ENCODE data around the gene NCK2.

Gene NCK2

DNA sequence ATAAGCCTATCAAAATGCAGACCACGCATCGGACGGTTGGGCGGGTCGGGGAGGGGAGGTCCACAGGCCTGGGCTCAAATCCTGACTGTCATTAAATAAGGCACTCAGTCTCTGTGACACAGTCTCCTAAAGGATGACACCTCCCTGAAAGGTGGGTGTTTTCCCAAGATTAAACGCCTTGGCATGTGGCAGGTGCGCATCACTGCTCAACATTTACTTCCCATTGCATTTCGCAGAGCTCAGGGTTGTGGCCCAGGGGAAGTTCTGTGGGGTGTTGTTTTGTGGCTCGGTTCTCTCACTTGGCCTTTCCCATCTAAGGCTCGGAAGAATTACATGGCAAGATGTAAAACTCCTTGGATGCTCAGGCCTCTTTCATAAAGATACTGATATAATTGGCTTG, 107.4 kb downstream of the NCK2 start:
- DNase-seq (ENCODE audit: low spot score), result no peak

- no peak for DNase-seq (ENCODE audit: low spot score)
Observed at GRCh38 chr2:105853354-105854088, 108.8 kb downstream of the NCK2 start.

DNA sequence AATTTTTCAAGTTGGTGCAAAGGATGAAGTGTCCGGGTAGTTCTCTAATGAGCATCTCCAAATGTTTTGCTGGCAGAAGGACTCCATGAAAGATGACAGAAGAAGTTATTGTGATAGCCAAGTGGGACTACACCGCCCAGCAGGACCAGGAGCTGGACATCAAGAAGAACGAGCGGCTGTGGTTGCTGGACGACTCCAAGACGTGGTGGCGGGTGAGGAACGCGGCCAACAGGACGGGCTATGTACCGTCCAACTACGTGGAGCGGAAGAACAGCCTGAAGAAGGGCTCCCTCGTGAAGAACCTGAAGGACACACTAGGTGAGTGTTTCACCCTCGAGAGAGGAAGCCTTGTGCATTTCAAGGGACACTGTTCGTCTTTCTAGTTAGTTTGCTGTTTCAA, 110.3 kb downstream of the NCK2 start:
- DNase-seq (ENCODE audit: low spot score), result no peak

DNA sequence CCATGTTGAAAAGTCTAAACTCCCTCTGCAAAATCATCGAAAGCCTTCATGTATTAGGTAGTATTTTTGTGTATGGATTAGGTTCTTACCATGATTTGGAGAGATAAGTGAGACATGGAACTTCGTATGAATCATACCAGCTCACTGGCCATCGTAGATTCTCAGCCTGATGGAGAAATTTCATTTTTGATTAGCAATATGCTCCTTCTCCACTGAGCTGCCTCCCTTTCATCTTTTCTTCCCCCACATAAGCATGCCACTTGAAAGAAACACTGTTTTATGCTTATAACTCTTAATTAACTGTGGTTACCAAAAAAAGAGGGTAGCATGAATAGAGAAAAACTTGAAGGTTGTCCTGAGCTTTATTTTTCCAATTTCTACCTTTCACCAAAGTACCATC, 111.9 kb downstream of the NCK2 start:
- no peak for DNase-seq (ENCODE audit: low spot score)

DNA sequence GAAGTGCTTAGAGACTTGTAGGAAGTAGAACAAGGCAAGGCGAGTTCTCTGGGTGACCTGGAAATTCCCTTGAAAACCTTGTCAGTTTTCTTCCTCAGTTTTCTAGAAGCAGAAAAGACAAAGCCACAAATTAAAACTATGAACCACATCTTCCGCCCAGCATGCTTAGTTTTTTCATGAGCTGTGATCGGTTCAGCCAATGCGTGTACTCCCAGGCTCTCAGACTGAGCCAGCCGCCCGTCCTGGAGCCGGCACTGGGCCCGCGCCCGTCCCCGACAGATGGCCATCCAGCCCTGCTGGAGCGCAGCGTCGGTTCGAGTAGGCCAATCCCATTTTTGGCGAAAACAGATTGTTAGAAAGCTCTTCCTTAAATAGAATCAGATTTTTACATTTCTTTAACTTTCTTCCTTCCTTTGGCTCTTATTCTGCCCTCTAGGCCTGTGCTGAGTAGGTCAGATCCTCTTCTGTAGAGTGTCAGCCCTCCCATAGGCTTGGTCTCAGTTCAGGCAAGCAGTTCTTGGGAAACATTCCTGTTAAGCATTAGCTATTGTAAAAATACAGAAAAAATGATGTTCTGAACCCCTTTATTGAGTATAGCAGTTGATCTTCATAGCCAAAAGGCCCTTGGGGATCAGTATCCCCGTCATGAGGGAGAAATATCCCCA, 112.5 kb downstream of the NCK2 start:
- no peak for DNase-seq (ENCODE audit: low spot score)

DNA sequence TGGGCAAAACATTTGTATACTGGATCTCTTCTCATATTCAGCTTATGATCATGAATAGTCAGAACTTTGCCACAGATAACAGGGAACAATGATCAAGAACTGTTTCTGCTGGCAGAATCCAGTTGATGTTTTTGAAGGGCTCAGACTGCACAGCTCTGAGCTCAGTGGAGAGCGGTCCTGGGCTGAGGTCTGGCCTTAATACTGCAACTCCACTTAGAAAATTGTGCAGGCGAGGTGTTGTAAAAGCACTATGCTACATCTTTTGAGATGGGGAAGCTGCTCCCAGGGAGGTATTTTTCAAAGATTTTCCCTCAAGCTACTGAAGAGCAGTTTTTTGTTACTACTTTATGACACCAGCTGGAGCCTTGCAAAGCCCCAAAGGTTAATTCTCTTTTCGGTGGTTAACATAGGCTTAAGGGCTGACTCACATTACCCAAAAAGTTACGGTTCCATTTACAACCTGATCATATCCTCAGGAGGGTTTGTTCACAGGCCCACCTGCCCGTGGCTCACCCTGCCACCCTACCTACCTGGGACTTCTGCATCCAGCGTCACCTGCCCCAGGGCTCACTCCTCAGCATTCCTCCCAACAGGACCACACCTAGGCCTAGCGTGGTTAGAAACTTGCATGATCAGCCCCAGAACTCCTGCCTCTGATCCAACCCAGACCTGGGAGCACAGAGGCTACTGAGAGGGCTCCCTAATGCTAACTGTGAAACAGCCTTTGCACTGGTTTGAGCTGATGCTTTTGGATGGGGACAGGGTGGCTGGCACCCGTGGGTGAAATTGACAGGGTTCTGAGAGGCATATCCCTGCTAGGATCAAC, 114.4 kb downstream of the NCK2 start:
- no peak for DNase-seq (ENCODE audit: low spot score)

GRCh38 chr2:105859694-105859951, 114.9 kb downstream of the NCK2 start:
- no peak for DNase-seq (ENCODE audit: low spot score)

DNA sequence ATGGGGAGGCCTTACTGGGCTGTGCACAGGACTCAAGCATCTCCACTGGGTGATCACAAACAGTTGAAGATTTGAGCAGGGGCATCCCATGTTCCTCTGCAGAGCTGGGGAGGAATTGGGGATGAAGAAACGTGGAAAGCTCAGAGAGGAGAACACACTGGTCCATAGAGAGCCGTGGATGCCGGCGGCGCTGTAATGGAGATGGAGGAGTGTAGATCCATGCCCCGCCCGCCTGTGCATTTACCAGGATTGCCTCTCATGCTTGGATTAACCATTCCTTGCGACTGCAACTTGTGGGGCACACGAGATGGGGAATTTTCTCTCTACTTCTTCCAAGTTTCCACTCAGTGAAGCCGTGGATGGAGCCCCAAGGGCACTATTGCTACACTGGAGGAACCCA, 115.9 kb downstream of the NCK2 start:
- no peak for DNase-seq (ENCODE audit: low spot score)

- no peak for DNase-seq (ENCODE audit: low spot score)
Observed at GRCh38 chr2:105861200-105861599, 116.5 kb downstream of the NCK2 start.

DNA sequence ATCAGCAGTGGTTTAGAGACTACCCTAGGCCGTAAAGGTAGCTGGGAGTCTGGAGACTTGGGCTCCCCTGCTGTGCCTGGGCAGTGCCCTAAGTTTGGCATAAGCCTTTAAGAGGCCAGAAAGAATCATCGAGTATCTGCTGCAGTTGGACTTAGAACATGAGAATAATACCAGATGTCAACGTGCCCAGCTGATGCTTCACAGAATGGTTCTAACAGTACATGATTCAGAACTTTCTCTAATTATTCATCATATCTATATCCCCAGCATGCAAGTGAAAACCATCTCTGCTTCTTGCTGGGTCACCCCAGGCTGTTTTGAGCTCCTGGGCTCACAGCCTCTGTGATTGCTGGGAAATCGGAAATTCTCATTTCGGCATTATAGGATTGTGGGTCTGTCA, 118.1 kb downstream of the NCK2 start:
- DNase-seq (ENCODE audit: low spot score), result no peak

GRCh38 chr2:105864262-105864661, 119.5 kb downstream of the NCK2 start:
- DNase-seq (ENCODE audit: low spot score), result no peak

GRCh38 chr2:105865222-105865913, 120.7 kb downstream of the NCK2 start:
- no peak for DNase-seq (ENCODE audit: low spot score)

- DNase-seq (ENCODE audit: low spot score), result no peak
Observed at GRCh38 chr2:105866216-105867185, 121.8 kb downstream of the NCK2 start.

DNA sequence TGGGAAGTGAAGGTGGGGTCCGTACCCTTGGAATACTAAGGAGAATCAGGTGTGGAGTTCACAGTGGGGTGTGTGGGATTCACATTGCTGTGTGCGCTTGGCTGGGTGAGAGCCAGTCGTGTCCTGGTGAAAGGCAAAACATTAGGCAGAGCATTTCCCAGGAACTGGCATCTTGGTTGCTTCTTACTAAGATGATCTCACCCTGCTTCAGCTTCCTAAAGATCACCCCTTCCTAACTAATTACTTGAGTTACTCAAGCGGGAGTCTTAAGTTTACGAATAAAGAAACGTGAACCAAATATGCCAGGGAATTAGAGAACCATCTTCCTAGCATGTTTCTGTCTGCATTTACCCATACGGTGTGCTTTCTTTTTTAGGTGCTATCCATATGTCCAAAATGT, 122.9 kb downstream of the NCK2 start:
- no peak for DNase-seq (ENCODE audit: low spot score)

DNA sequence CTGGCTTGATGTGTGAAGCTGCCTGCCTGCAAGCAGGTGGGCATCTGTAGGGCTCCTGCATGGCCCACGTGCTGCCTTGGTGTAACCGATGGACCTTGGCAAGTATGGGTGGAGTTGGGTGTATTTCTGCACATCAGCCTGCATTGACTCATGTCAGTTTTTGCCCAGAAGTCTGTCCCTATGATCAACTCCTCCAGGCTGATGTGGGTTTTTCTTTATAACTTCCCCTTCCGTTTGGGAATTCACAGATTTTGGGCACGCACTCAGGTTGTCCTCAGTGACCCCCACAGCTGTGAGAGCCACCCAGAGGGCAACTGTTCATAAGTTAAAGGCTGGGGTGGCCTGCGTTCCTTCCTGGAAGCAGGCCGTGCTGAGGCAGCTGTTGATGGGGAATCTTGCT, 123.3 kb downstream of the NCK2 start:
- DNase-seq (ENCODE audit: low spot score), result no peak

- no peak for DNase-seq (ENCODE audit: low spot score)
Observed at GRCh38 chr2:105869341-105869740, 124.6 kb downstream of the NCK2 start.

- no peak for DNase-seq (ENCODE audit: low spot score)
Observed at GRCh38 chr2:105870062-105870461, 125.3 kb downstream of the NCK2 start.

GRCh38 chr2:105870858-105871257, 126.1 kb downstream of the NCK2 start:
- no peak for DNase-seq (ENCODE audit: low spot score)

DNA sequence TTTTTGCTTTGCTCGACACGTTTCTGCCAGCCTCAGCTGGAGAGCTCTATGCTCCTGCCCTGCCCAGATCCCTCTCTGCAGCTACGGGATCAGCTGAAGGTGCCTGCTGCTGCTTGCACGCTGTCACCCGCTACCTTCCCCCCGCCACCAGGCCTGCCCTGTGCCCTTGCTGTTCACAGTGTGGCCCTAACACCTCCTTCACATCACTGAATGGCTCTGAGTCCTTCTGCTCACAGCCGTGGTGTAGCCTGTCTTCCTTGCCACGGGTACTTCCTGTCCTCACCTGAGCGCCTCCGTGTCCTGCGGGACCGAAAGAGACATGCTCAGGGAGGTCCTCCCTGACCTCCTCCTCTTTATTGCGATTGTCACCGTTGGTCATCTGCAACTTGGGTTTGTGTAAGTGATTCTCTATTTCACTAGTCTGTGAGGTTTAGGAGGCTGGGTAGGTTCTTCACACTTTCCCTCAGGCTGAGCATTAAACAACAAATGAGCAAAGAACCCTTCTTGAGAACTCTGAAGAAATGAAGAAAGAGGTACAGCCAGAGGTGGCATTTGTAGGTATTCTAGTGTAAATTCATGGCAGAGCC, 127.5 kb downstream of the NCK2 start:
- DNase-seq (ENCODE audit: low spot score), result no peak

DNA sequence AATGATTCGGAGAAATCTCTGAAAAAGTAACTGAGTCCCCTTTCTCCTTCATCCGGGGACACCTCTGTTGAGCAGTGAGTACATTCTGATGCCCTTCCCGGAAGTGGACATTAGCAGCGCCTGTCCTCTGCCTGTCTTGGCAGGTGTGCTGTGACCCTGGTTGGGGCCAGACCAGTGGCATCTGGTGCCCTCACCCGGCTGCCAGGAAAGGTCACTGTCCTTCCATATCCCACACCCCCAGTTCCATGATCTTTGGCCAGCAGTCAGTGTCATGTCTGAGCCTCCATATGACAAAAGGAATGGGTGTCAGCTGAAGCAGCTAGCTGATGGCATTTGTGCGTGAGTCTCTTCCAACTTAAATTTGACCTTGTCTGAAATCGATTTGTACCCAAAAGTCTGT, 128.1 kb downstream of the NCK2 start:
- no peak for DNase-seq (ENCODE audit: low spot score)

GRCh38 chr2:105873281-105873680, 128.6 kb downstream of the NCK2 start:
- DNase-seq (ENCODE audit: low spot score), result no peak

Data from HuH-7 (cell line).